Measurements from ENCODE around the gene TMTC4.

The TMTC4 gene

DNA sequence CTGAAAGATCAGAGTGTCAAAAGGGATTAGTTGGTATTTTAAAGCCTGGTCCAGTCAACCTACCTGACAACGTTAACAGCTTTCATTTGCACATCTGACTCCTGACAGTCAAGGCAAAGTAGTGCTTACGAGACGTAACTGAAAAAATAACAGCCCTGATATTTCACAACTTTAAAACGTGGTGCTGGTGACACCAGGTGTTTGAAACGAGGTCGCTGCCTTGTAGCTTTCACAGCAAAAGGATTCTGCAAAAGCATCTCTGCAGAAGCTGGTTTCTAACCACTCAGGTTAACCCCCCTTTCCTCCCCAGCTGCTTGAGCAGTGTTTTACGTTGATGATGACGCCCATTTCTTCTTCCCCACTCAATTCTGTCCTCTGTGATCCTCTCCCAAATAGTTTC lies 109.3 kb downstream of the TMTC4 start:
- in situ Hi-C loops (cut with HindIII; ENCODE audit: low sequenced_read_pairs) = no loop called here
- H3K4me3 ChIP-seq (ENCODE audit: low read depth, low read length) = no peak overlapping the region

DNA sequence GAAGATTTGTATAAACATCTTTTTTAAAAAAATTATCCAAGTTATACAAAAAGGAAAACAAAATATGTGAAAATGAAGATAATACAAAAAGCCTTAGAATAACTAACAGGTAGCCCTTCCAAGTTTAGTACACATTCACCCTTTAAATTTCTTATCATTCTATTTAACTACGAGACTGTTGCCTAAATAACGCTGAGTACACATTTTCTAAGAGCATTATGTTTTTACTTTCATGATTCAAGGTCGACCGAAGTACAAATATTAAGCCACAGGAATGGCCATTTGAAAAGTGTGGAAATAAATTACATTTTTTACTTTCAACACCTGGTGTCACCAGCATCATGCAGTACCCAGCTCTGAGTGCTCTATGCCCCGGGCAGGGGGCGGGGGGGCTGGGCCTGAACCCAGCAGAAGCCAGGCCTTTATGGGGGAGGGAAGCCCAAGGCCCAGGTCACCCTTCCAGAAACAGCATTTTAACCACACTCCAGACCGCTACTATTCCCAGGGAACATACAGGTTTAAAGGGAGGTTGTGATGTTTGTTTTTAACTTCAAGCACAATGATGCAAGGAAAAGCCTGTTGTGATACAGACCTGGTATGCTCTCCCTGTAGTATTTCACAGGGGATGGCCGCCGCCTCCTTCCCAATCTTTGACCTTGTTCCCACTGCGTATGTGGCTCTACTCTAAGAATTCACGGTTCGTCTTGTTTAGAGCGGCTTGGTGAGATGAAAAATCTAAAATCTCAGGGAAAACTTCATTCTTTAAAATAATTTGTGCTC lies 110.0 kb downstream of the TMTC4 start:
- in situ Hi-C loops (cut with HindIII; ENCODE audit: low sequenced_read_pairs) = no loop called here
- TF ChIP-seq, protein P1, sequence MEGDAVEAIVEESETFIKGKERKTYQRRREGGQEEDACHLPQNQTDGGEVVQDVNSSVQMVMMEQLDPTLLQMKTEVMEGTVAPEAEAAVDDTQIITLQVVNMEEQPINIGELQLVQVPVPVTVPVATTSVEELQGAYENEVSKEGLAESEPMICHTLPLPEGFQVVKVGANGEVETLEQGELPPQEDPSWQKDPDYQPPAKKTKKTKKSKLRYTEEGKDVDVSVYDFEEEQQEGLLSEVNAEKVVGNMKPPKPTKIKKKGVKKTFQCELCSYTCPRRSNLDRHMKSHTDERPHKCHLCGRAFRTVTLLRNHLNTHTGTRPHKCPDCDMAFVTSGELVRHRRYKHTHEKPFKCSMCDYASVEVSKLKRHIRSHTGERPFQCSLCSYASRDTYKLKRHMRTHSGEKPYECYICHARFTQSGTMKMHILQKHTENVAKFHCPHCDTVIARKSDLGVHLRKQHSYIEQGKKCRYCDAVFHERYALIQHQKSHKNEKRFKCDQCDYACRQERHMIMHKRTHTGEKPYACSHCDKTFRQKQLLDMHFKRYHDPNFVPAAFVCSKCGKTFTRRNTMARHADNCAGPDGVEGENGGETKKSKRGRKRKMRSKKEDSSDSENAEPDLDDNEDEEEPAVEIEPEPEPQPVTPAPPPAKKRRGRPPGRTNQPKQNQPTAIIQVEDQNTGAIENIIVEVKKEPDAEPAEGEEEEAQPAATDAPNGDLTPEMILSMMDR (IDR thresholded peaks at IDR 0.05; ENCODE audit: low read depth, low read length) = no peak
- no peak for DNase-seq (ENCODE audit: low read depth, low spot score)
- no peak overlapping the region for H3K4me3 ChIP-seq (ENCODE audit: low read depth, low read length)

More for the DNA sequence above, 109.3 kb downstream of the TMTC4 start:
- DNase-seq (ENCODE audit: low read depth, low spot score) = no peak
- TF ChIP-seq, protein P1 (IDR thresholded peaks at IDR 0.05; ENCODE audit: low read depth, low read length) = no peak

DNA sequence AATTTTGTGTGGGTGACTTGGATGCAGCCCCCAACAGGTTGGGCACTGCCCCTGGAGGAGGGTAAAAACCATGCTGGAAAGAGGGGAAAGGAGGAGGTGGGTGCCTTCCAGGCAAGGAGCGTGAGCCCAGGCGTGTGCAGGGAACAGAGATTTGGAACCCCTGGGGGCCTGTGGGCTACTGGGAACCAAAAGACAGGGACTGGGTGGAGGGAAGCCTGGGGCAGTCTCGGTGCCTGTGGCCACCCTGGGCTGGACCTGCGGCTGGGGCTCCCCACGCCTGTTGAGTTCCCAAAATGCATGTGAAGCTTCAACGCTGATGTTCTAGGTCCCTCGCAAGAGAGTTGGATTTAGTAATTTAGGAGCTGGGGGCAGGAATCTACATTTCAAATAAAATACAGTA lies 110.8 kb downstream of the TMTC4 start:
- in situ Hi-C loops (cut with HindIII; ENCODE audit: low sequenced_read_pairs) = no loop called here

DNA sequence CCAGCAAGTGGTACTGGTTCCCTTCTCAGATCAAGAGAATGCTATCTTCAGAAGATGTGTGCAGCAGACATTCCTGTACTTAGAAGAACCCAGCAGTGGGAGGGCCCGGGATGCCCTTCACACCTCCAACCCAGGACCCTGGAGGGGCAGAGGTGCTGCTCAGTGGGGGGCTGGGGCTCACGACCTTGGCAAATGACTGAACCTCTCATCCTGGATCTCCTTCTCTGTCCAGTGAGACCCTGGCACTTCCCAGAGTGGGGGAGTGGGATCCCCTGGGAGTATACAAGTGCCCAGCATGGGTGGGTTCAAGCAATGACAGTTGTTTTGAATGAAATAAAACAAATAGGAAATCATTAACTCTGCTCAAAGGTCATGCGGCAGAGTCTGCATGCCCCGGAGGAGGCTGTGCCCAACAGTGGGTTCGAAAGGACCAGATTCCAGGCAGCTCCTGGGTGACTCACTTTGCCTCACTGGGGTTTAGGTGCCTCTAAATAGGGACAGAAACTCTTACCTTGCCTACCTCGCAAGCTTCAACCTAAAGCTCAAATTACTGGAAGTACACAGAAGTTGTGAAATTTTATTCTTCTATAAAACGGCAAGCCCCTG lies 112.9 kb downstream of the TMTC4 start:
- DNase-seq (ENCODE audit: low read depth, low spot score) = no peak
- H3K4me3 ChIP-seq (ENCODE audit: low read depth, low read length) = no peak overlapping the region
- TF ChIP-seq, protein P1 (IDR thresholded peaks at IDR 0.05; ENCODE audit: low read depth, low read length) = no peak
- in situ Hi-C loops (cut with HindIII; ENCODE audit: low sequenced_read_pairs) = no loop called here

More for the DNA sequence above, 110.8 kb downstream of the TMTC4 start:
- no peak overlapping the region for H3K4me3 ChIP-seq (ENCODE audit: low read depth, low read length)
- TF ChIP-seq, protein P1 (IDR thresholded peaks at IDR 0.05; ENCODE audit: low read depth, low read length) = no peak
- no peak for DNase-seq (ENCODE audit: low read depth, low spot score)

DNA sequence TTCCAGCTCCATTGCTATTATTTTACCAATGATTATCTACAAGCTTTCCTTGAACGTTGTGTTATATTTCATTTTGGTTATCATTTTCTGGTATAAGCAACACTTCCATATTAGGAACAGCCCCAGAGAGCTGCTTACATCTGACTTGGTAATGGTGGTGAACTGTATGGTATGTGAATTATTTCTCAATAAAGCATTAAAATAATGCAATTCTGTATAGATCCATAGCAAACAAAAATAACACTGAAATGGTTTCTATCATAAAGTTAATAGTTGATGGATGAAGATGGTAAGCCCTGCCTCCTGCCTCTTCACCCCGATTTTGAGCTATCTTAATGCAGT lies 113.5 kb downstream of the TMTC4 start:
- H3K4me3 ChIP-seq (ENCODE audit: low read depth, low read length) = no peak overlapping the region
- no peak for DNase-seq (ENCODE audit: low read depth, low spot score)
- TF ChIP-seq, protein P1 (IDR thresholded peaks at IDR 0.05; ENCODE audit: low read depth, low read length) = no peak
- in situ Hi-C loops (cut with HindIII; ENCODE audit: low sequenced_read_pairs) = no loop called here

DNA sequence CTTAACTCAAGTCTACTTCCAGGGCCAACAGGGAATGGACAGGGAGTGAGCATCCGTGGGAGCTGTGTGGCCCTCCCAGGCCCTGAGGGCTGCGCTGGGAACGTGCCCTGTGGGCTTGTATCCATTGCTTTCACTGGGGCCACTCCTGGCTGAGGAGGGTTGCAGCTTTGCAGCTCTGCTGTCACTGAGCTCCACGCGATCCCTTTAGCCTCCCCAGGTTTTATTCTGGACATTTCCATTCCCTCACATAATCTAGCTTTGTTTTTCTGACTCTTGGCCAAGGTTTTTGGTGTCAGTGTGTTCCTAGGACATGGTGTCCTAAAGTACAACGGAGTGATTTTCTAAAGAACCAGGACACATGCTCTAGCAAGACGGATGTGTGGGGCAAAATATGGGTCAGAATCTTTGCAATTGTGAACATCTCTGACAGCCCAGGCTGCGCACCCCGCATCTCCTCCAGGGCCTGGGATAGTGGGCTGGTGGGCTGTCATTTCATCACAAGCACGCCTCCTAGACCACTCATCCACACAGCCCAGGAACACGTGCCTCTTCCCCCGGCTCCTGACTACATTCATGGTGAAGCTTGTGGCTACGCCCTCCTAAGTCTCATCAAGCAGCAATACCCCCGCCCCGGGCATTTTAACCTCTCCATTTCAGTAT lies 114.0 kb downstream of the TMTC4 start:
- in situ Hi-C loops (cut with HindIII; ENCODE audit: low sequenced_read_pairs) = no loop called here
- H3K4me3 ChIP-seq (ENCODE audit: low read depth, low read length) = no peak overlapping the region
- TF ChIP-seq, protein P1 (IDR thresholded peaks at IDR 0.05; ENCODE audit: low read depth, low read length) = no peak
- no peak for DNase-seq (ENCODE audit: low read depth, low spot score)
